HK-2 (cell line): ENCODE results near the gene TNC.

ENCODE experiments used
- DNase-seq: peaks from one replicate; pipeline ENCODE4 v3.0.0-alpha.2; 2018; ENCODE audit not compliant: unreplicated experiment

TNC gene

GRCh38 chr9:115099901-115100300, 18.1 kb downstream of the TNC start:
- no peak for DNase-seq

GRCh38 chr9:115098226-115098965, 19.6 kb downstream of the TNC start:
- no peak for DNase-seq

GRCh38 chr9:115093520-115093919, 24.4 kb downstream of the TNC start:
- DNase-seq = no peak

DNA sequence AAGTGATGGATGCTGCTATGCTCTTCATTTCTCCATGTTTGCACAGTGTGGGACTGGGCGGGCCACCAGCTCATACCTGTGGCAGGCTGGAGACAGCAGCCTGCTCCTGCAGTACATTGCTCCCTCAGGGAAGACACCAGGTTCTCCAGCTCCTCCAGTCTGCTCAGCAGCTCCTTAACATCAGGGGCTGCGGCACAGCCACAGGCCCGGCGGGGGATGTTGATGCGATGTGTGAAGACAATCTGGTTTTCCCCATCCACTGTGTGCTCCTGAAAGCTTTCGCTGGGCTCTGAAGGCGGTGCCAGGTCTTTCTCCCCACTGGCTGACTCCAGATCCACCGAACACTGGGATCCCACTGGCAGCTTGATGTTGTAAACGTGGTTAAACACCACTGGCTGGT, 27.5 kb downstream of the TNC start:
- DNase-seq = no peak

- no peak for DNase-seq
Measured at GRCh38 chr9:115088860-115089259, 29.1 kb downstream of the TNC start.

- DNase-seq = no peak
Measured at GRCh38 chr9:115086886-115087285, 31.1 kb downstream of the TNC start.

DNA sequence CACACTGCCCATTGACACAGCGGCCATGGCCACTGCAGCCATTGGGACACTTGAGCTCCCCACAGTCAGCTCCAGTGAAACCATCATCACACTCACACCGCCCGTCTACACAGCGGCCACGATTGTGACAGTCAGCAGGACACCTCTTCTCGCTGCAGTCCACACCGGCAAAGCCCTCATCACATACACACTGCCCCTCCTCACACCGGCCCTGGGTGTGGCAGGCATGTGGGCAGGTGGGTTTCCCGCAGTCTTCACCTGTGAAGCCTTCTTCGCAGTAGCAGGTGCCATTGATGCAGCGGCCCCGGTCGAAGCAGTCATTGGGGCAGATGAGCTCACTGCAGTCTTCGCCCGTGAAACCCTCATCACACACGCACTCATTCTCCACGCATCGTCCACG, 31.5 kb downstream of the TNC start:
- no peak for DNase-seq

DNA sequence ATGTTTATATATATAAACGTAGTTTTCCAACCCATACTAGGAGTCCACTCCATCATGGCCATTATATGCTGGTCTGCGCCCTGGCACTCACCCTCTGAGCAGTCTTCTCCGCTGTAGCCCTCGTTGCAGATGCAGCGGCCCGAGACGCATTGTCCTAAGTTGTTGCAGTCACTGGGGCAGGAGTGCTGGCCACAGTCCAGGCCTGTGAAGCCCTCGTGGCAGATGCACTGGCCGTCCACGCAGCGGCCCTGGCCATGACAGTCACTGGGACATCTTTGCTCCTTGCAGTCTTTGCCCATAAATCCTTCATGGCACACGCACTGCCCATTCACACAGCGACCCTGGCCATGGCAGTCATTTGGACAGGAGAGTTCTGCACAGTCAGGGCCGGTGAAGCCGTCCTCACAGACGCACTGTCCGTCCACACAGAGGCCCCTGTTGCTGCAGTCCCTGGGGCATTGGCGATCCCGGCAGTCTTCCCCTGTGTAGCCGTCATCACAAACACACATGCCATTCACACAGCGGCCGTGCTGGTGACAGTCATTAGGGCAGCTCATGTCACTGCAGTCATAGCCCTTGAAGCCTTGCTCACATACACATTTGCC, 32.1 kb downstream of the TNC start:
- DNase-seq = no peak

DNA sequence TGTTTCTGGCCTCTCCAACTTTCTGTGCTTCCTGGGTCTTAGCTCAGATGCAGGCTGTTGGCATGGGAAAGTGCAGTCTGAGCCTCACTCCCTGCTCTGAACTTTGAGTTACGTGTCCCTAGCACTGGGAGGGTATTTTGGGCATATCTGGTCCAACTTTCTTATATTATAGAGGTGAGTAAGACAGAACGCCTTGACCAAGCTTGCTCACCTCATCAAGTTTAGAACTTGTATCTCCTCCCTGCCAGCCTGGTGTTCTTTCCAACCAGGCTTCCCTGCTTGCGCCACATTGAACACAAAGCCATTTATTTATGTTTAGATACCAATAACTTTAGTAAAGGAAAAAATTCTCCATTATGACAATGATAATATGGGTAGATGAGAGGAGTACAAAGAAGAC, 33.2 kb downstream of the TNC start:
- DNase-seq = no peak

- no peak for DNase-seq
Measured at GRCh38 chr9:115084157-115084556, 33.8 kb downstream of the TNC start.

- no peak for DNase-seq
Measured at GRCh38 chr9:115080242-115080641, 37.7 kb downstream of the TNC start.

DNA sequence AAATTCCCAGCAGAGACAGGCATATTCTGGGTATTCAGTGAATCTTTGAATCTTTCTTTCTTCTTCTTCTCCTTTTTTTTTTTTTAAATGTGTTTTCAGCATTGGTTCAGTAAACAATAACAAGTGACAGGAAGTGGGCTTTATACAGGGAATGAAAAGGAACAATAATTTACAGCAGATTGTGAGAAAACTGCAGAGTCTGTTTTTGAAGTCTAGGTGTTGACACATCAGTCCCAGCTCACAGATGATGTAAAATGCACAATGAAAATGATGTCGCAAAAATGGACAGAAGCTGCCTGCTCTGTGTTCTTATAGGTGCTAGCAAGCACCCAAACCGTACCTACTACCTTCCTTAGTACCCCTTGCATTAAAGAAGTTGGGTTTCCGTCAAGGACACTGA, 38.8 kb downstream of the TNC start:
- DNase-seq = no peak

- DNase-seq = no peak
Measured at GRCh38 chr9:115073456-115073855, 44.5 kb downstream of the TNC start.

GRCh38 chr9:115071176-115071575, 46.8 kb downstream of the TNC start:
- DNase-seq = no peak

- no peak for DNase-seq
Measured at GRCh38 chr9:115069771-115070170, 48.2 kb downstream of the TNC start.

DNA sequence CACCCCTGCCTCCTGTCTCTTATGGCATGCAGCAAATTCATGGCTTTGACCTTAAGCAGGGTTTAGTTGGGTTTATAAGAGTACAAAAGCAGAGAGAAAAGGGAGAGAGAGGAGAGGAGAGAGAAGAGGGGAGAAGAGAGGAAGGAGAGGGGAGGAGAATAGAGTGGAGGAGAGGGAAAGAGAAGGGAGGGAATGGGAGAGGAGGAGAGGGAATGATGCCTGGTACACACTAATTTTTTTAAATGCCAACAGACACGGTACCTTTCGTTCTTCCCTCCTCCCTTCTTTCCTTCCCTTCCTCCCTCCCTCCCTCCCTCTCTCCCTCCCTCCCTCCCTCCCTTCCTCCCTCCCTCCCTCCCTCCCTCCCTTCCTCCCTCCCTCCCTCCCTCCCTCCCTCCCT, 48.7 kb downstream of the TNC start:
- no peak for DNase-seq

DNA sequence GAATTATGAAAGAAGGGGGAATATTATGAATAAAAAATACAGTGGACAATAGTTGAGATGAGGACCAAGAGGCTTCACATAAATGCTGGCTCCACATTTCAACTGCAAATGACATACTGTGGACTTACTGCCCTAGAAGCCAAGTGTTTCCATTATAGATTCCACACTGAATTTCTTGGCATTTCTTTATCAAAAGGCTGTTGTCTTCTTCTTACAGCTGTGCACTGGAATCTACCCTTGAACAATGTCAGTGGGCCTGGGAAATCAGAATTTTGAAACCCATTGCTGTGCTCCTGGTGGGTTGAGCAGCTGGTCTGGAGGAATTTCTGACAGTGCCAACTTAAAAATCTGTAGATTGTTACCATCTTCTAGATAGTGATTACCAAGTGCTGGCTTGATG, 49.9 kb downstream of the TNC start:
- DNase-seq = no peak

GRCh38 chr9:115063058-115063845, 54.7 kb downstream of the TNC start:
- DNase-seq = no peak

DNA sequence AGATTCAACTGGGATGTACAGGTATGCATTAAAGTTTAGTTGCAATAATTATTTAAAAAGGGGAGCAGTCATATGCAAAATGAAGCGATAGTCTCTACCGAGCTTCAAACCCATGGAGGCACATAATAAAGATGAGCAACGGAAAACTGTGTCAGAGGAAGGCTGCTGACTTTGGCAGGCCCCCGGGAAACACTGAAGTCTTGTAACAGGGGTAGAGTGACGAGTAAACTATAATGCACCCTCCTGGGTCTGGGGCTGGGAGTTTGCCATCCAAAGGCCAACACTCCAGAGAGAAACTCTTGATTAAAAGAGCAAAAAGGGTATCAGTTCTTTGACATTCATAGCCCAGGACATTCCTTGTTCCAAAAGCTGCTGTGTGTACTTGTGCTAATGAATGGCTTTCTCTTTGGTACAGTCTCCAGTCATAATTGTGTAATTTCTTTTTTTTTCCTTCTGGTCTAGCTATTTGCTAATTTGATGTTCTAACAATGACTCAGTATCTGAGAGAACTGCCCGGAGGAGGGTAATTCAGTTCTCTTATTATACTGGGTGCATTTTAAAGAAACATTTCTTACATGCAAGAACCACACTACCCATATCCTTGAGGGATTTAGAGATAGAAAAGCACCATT, 59.2 kb downstream of the TNC start:
- DNase-seq = no peak

GRCh38 chr9:115058175-115058574, 59.8 kb downstream of the TNC start:
- no peak for DNase-seq

DNA sequence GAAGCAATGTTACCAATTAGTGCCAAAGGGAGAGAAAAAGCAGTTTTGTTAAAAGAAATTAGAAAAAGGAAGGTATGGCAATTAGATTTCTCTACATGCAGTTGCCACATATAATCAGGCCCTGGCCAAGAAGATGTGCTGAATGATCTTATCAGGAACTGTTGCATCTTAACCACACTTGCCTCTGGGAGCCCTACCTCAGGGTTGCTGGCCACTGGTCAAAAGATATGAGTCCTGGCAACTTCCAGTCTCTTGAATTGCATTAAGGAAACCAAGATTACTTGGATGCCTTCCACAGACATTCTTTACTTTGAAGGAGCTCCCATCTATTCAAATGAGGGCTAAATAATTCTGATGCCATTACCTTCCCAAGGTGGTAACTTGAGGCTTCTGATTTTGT, 60.4 kb downstream of the TNC start:
- DNase-seq = no peak

DNA sequence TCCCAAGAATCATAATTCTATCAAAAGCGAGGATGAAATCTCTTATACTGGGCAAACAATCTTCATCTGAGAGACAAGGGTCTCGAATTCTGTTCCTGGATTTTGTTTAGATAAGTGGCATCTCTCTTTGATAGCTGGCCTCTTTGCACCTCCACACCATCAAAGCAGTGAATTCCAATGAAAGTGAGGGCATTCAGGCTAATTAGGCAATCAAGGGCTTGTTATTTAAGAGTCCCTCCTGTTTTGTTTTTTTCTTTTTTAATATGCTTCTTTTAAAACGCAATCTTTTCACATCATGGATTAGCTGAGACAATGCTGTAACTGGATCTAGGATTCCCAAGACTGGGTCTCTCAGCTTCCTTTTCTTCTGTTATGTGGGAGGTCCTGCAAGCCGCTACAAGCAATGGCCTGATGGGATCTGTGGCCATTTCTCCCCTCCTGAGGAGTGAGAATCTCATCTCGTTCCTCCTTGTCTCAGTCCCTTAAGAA, 67.9 kb downstream of the TNC start:
- DNase-seq = no peak
